Activated T-cell treated with anti-CD3 and anti-CD28 coated beads, Interleukin-2, amount 50 U/mL, for 72 hours (primary cell): ENCODE measurements around the gene GNPDA1. TPM values are rescaled to one million over a fixed set of nuclear protein-coding genes. Genes with fewer than 3 reads are reported as not detected.
A peak's percentile ranks its signal among the peaks of the same experiment; 100 is the strongest.

Experiments
- ATAC-seq, 2 donors: fragments of 150-1000 bp; cut with Tn5 transposase; replicated peaks in 1 of 2; 2 replicates each; pipeline ENCODE4 v1.10.0; 2021; ENCODE audit warnings: moderate library complexity in 2 of 2, mild to moderate bottlenecking in 1 of 2
- DNase-seq, 2 donors: peaks; one replicate each; pipeline ENCODE4 v3.0.0; 2021 to 2022; ENCODE audit warnings: mixed read lengths in 1 of 2
- H3K27ac Mint-ChIP-seq: one replicate; pipeline ENCODE4 v1.8.0; 2022; ENCODE audit warnings: mild to moderate bottlenecking, moderate library complexity, mixed read lengths
- H3K27me3 Mint-ChIP-seq: one replicate; pipeline ENCODE4 v1.8.0; 2022; ENCODE audit warnings: low read depth, mixed read lengths
- H3K36me3 Mint-ChIP-seq, 2 donors: one replicate each; pipeline ENCODE4 v1.8.0; 2022; ENCODE audit warnings: mixed read lengths in 2 of 2, mild to moderate bottlenecking in 1 of 2; ENCODE audit not compliant: insufficient read depth in 2 of 2
- H3K4me1 Mint-ChIP-seq: one replicate; pipeline ENCODE4 v1.8.0; 2022; ENCODE audit warnings: low read depth, mixed read lengths
- H3K4me3 Mint-ChIP-seq, 2 donors: one replicate each; pipeline ENCODE4 v1.8.0; 2022; ENCODE audit warnings: mild to moderate bottlenecking in 2 of 2, mixed read lengths in 2 of 2, moderate library complexity in 2 of 2
- H3K9me3 Mint-ChIP-seq, 2 donors: one replicate each; pipeline ENCODE4 v1.8.0; 2022; ENCODE audit warnings: mixed read lengths in 2 of 2
- total RNA-seq, 2 donors: library from RNA; stranded (reverse); gene quantifications; one replicate each; pipeline ENCODE4 v1.2.3, GENCODE V29; 2022

The GNPDA1 gene
- total RNA-seq, 2 donors from 2014 or later: 23.6 to 28.0 TPM

DNA sequence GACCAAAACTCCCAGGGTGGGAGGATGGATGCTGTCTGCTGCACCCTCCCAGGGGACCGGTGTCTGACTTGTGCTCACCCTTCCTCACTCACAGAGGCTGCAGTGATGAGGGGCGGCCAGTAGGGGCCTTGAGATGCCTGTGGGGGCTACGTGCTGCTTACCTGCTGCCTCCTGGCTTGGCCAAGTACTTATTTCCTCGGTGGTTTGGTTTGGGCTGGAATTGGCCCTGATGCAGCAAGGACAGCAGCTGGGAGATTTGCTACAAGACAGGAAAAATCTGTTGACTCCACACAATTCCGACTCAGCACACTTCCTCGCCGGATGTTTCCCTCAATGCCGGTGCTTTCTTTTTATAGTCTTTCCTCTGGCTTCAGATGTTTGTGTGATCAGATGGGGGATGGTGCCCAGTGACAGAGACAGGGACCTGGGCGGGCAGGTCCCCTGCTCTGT, 61.5 kb downstream of the GNPDA1 start:
- peak overlapping the region; percentile 38 to 50 for H3K4me3 Mint-ChIP-seq
- H3K36me3 Mint-ChIP-seq: no peaks in the 10 kb centered on the region
- DNase-seq: peak; percentile 25 to 45
- peaks cover 13% of the 10 kb centered on the region for H3K4me1 Mint-ChIP-seq
- peak overlapping the region; percentile 76 for H3K27ac Mint-ChIP-seq
- ATAC-seq: peak; percentile 66 to 71
- H3K27me3 Mint-ChIP-seq: no peaks in the 10 kb centered on the region
- no peaks in the 10 kb centered on the region for H3K9me3 Mint-ChIP-seq

Other genes starting within 250 kb of the GNPDA1 start
- gene PCDH1, start 134.6 kb downstream of the GNPDA1 start, total RNA-seq: under 1 TPM in 1 of 2 donors, not detected in 1; 0.25 TPM
- 10 to 100 TPM; 48.6 to 52.2 TPM for gene DELE1, start 89.2 kb downstream of the GNPDA1 start, total RNA-seq
- under 1 TPM; 0.31 to 0.58 TPM for gene PCDH12, start 54.8 kb downstream of the GNPDA1 start, total RNA-seq
- 10 to 100 TPM; 38.6 to 40.4 TPM for gene RNF14, start 43.9 kb downstream of the GNPDA1 start, total RNA-seq
- gene NDFIP1, start 95.8 kb upstream of the GNPDA1 start, total RNA-seq: 10 to 100 TPM; 63.1 to 73.1 TPM